Uterus (tissue), 4 donors: ENCODE results near the gene LOXL1. TPM values are rescaled to one million over a fixed set of nuclear protein-coding genes. Genes with fewer than 3 reads are reported as not detected.

ENCODE experiments used
- DNase-seq, 2 donors: peaks; one replicate each; pipeline ENCODE4 v3.0.0-alpha.2; 2019 to 2020
- H3K27ac ChIP-seq, 2 donors: fragments of 200-600 bp; sonication (generic); 1 replicate in 1 of 2; 2 replicates in 1 of 2; pipeline ENCODE4 v1.5.1; 2016 to 2018
- H3K27me3 ChIP-seq, 2 donors: fragments of 200-600 bp; sonication (generic); one replicate each; pipeline ENCODE4 v1.5.1; 2018 to 2019; ENCODE audit warnings: control low read depth in 1 of 2
- H3K36me3 ChIP-seq, 2 donors: fragments of 200-600 bp; sonication (generic); one replicate each; pipeline ENCODE4 v1.5.1; 2019; ENCODE audit warnings: control low read depth in 1 of 2
- H3K4me1 ChIP-seq, 2 donors: fragments of 200-600 bp; sonication (generic); one replicate each; pipeline ENCODE4 v1.5.1; 2018 to 2019; ENCODE audit warnings: control low read depth in 1 of 2
- H3K4me3 ChIP-seq, 2 donors: fragments of 200-600 bp; sonication (generic); 1 replicate in 1 of 2; 2 replicates in 1 of 2; pipeline ENCODE4 v1.5.1; 2018 to 2019; ENCODE audit warnings: mild to moderate bottlenecking in 1 of 2
- H3K9me3 ChIP-seq, 2 donors: fragments of 200-600 bp; sonication (generic); one replicate each; pipeline ENCODE4 v1.5.1; 2019; ENCODE audit warnings: control low read depth in 1 of 2
- POLR2A ChIP-seq, 2 donors: fragments of 450-650 bp; IDR thresholded peaks; one replicate each; pipeline ENCODE4 v1.6.1; 2016; ENCODE audit warnings: antibody characterized with exemption in 2 of 2, mild to moderate bottlenecking in 1 of 2, moderate library complexity in 1 of 2
- intact Hi-C: fragments of 100-400 bp; cut with DNase I; formaldehyde crosslinking; loops from one replicate; pipeline ENCODE4 v1.15.1; 2023; ENCODE audit warnings: low total_unique reads
- total RNA-seq, 4 donors: library from RNA; depleted of rRNA in 3 of 4; stranded (reverse); fragments of >200 nt in 3 of 4; gene quantifications; one replicate each; pipeline versions ENCODE4 v1.1.0 to v1.2.4, GENCODE V29; 2014 to 2023
- TF ChIP-seq, protein P1 (sequence below), 4 experiments: fragments of 200-600 bp in 2 of 4; fragments of 450-650 bp in 2 of 4; sonication (generic) in 2 of 4; IDR thresholded peaks; one replicate each; pipeline ENCODE4 v1.5.1; 2016 to 2019; ENCODE audit warnings: antibody characterized with exemption in 4 of 4, mild to moderate bottlenecking in 2 of 4, moderate library complexity in 1 of 4
- donor health status: DM: yes; HTN: yes; CAD: no.

LOXL1 gene
- total RNA-seq, 4 donors from 2014 or later: 19.4 to 68.4 (median 33.1) TPM

GRCh38 chr15:73918784-73919183 is 7.5 kb upstream of the LOXL1 start:
- H3K36me3 ChIP-seq: no peaks in the 10 kb centered on the region
- H3K27me3 ChIP-seq: no peaks in the 10 kb centered on the region
- intact Hi-C loops: no loop called here
- DNase-seq: no peak
- H3K4me1 ChIP-seq: peaks cover 4 to 5% of the 10 kb centered on the region in 2 donors
- TF ChIP-seq, protein P1, sequence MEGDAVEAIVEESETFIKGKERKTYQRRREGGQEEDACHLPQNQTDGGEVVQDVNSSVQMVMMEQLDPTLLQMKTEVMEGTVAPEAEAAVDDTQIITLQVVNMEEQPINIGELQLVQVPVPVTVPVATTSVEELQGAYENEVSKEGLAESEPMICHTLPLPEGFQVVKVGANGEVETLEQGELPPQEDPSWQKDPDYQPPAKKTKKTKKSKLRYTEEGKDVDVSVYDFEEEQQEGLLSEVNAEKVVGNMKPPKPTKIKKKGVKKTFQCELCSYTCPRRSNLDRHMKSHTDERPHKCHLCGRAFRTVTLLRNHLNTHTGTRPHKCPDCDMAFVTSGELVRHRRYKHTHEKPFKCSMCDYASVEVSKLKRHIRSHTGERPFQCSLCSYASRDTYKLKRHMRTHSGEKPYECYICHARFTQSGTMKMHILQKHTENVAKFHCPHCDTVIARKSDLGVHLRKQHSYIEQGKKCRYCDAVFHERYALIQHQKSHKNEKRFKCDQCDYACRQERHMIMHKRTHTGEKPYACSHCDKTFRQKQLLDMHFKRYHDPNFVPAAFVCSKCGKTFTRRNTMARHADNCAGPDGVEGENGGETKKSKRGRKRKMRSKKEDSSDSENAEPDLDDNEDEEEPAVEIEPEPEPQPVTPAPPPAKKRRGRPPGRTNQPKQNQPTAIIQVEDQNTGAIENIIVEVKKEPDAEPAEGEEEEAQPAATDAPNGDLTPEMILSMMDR (IDR thresholded peaks at IDR 0.05): no peak
- no peak for TF ChIP-seq POLR2A (IDR thresholded peaks at IDR 0.05)
- no peaks in the 10 kb centered on the region for H3K9me3 ChIP-seq
- no peak overlapping the region for H3K4me3 ChIP-seq
- H3K27ac ChIP-seq: no peak overlapping the region

GRCh38 chr15:73919706-73920105 is 6.6 kb upstream of the LOXL1 start:
- peaks cover 4 to 5% of the 10 kb centered on the region in 2 donors for H3K4me1 ChIP-seq
- no peaks in the 10 kb centered on the region for H3K9me3 ChIP-seq
- no peak for DNase-seq
- no peak for TF ChIP-seq POLR2A (IDR thresholded peaks at IDR 0.05)
- TF ChIP-seq, protein P1 (IDR thresholded peaks at IDR 0.05): no peak
- H3K27ac ChIP-seq: no peak overlapping the region
- no peak overlapping the region for H3K4me3 ChIP-seq
- intact Hi-C loops: no loop called here
- no peaks in the 10 kb centered on the region for H3K36me3 ChIP-seq
- H3K27me3 ChIP-seq: no peaks in the 10 kb centered on the region

GRCh38 chr15:73921254-73921925 is 4.9 kb upstream of the LOXL1 start:
- H3K27ac ChIP-seq: peak overlapping the region in 1 of 2 donors; percentile 92
- peaks cover 4 to 5% of the 10 kb centered on the region in 2 donors for H3K4me1 ChIP-seq

GRCh38 chr15:73922186-73923151 is 3.8 kb upstream of the LOXL1 start:
- TF ChIP-seq POLR2A (IDR thresholded peaks at IDR 0.05): no peak
- TF ChIP-seq, protein P1 (IDR thresholded peaks at IDR 0.05): no peak
- Histone ChIP-seq H3K27me3 (no peaks in the 10 kb centered on the region), H3K9me3 (no peaks in the 10 kb centered on the region), H3K27ac (peak overlapping the region in 1 of 2 donors; percentile 92), H3K36me3 (no peaks in the 10 kb centered on the region), H3K4me1 (peaks cover 4 to 5% of the 10 kb centered on the region in 2 donors), H3K4me3 (no peak overlapping the region)
- DNase-seq: peak in 1 of 2 donors; percentile 50
- intact Hi-C loops: no loop called here

More at GRCh38 chr15:73921254-73921925, 4.9 kb upstream of the LOXL1 start:
- H3K36me3 ChIP-seq: no peaks in the 10 kb centered on the region
- H3K9me3 ChIP-seq: no peaks in the 10 kb centered on the region
- TF ChIP-seq, protein P1 (IDR thresholded peaks at IDR 0.05): no peak
- no peak for TF ChIP-seq POLR2A (IDR thresholded peaks at IDR 0.05)
- no peak for DNase-seq
- H3K4me3 ChIP-seq: no peak overlapping the region
- no peaks in the 10 kb centered on the region for H3K27me3 ChIP-seq
- intact Hi-C loops: no loop called here

- Histone ChIP-seq H3K4me3 (no peak overlapping the region), H3K4me1 (peaks cover 5 to 6% of the 10 kb centered on the region in 2 donors), H3K36me3 (no peaks in the 10 kb centered on the region), H3K27me3 (no peaks in the 10 kb centered on the region), H3K27ac (peak overlapping the region in 1 of 2 donors; percentile 92), H3K9me3 (no peaks in the 10 kb centered on the region)
- DNase-seq: no peak
- TF ChIP-seq POLR2A (IDR thresholded peaks at IDR 0.05): no peak
- TF ChIP-seq, protein P1 (IDR thresholded peaks at IDR 0.05): no peak
- intact Hi-C loops: no loop called here
Measured at GRCh38 chr15:73923156-73923487, 3.1 kb upstream of the LOXL1 start.
